ENCODE data around the gene ROM1.

The ROM1 gene

GRCh38 chr11:62652161-62653006 is 39.3 kb downstream of the ROM1 start:
- DNase-seq = no peak

GRCh38 chr11:62654297-62654696 is 41.2 kb downstream of the ROM1 start:
- no peak for DNase-seq

GRCh38 chr11:62656796-62657429 is 43.9 kb downstream of the ROM1 start:
- no peak for DNase-seq

GRCh38 chr11:62664405-62665074 is 51.5 kb downstream of the ROM1 start:
- DNase-seq = peak; percentile 53
